H1 (cell line): ENCODE results near the gene IL7R. TPM values are rescaled to one million over a fixed set of nuclear protein-coding genes. Genes with fewer than 3 reads are reported as not detected.

ENCODE experiments used
- CTBP2 ChIP-seq: IDR thresholded peaks from 2 replicates; pipeline ENCODE4 v1.7.0; 2011; ENCODE audit warnings: borderline replicate concordance, mild to moderate bottlenecking, moderate library complexity, mixed read lengths, low read length; ENCODE audit not compliant: insufficient read depth, insufficient read length
- HDAC6 ChIP-seq: IDR thresholded peaks from one replicate; pipeline ENCODE4 v1.7.1; 2012; ENCODE audit warnings: low read depth, mild to moderate bottlenecking, inconsistent platforms, low read length, moderate library complexity
- POLR2A ChIP-seq, 2 experiments: IDR thresholded peaks; 1 replicate in 1 of 2; 2 replicates in 1 of 2; pipeline ENCODE4 v1.6.1; 2011; ENCODE audit warnings: low read depth in 2 of 2, low read length in 2 of 2, mild to moderate bottlenecking in 2 of 2; ENCODE audit errors: control extremely low read depth in 1 of 2
- RAD21 ChIP-seq, 2 experiments: IDR thresholded peaks in 1 of 2; conservative IDR thresholded peaks in 1 of 2; 2 replicates each; pipeline ENCODE4 v1.6.1; 2011; ENCODE audit warnings: low read depth in 2 of 2, low read length in 2 of 2, improper control_type of control experiment in 1 of 2, inconsistent platforms in 1 of 2, mild to moderate bottlenecking in 1 of 2, moderate library complexity in 1 of 2
- SP4 ChIP-seq: IDR thresholded peaks from 2 replicates; pipeline ENCODE4 v1.6.1; 2012; ENCODE audit warnings: low read length, inconsistent platforms
- polyA plus RNA-seq, 7 experiments: library from polyadenylated mRNA; depleted of rRNA in 3 of 7; stranded (reverse) in 5 of 7; unstranded in 2 of 7; fragments of >200 nt in 5 of 7; fragments of 200-250 nt in 2 of 7; gene quantifications; 1 replicate in 5 of 7; 2 replicates in 1 of 7; 4 replicates in 1 of 7; pipeline versions ENCODE4 v1.2.1 to v1.2.3, GENCODE V29; 2011 to 2013; ENCODE audit warnings: missing spikeins in 2 of 7, mixed read lengths in 2 of 7
- total RNA-seq: library from RNA; stranded (reverse); fragmentation: NEBNext Ultra II Directional; extraction: Animal tissue kit (Norgen Biotek cat#: 25700); gene quantifications from 2 replicates; pipeline ENCODE4 v1.2.1, GENCODE V29; 2021

IL7R gene
- total and polyA plus RNA-seq, 2 of the 8 experiments (the other 6 are each of a cell fraction or from before 2014, with no cell fraction given): not detected

DNA sequence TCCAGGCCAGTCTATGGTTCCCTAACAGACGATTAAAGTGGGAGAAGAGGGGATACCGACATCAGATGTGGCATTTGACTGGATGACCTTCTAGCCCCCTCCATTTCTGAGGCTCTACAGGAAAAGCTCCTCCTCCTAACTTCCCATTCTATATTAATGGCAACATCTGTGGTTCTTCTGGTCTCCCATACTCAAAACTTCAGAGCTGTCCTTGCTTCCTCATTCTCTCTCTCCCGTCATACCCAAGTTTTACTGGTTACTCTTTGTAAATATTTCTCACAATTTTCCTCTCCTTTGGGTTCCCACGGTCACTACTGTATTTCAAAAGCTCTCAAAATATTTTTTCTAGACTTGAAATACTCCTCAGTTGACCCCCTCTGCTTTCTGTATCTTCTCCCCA, 36.0 kb upstream of the IL7R start (continued):
- TF ChIP-seq RAD21 (IDR thresholded peaks at IDR 0.05 in 1 of 2, conservative IDR thresholded peaks at IDR 0.05 in 1 of 2; ENCODE audit: low read depth in 2 of 2, low read length in 2 of 2) (no peak), SP4 (no peak), POLR2A (IDR thresholded peaks at IDR 0.05; ENCODE audit: control extremely low read depth in 1 of 2, low read depth in 2 of 2, low read length in 2 of 2) (no peak), CTBP2 (no peak), HDAC6 (no peak)
